ENCODE measurements around the gene GPR146. TPM values are rescaled to one million over a fixed set of nuclear protein-coding genes. Genes with fewer than 3 reads are reported as not detected.

Gene GPR146
- total and polyA plus RNA-seq, 2 of the 13 experiments (the other 11 are each of a cell fraction or from before 2014, with no cell fraction given) = 2.0 to 15.9 TPM

GRCh38 chr7:1044189-1045068 is at the start of gene GPR146 (continued):
- TF ChIP-seq RNF219 (CRISPR knock-in tag; IDR thresholded peaks at IDR 0.05) = no peak
- no peak for TF ChIP-seq ZBTB33 (CRISPR knock-in tag; IDR thresholded peaks at IDR 0.05)
- no peak for TF ChIP-seq ARID2 (CRISPR knock-in tag; IDR thresholded peaks at IDR 0.05; ENCODE audit: borderline replicate concordance)
- TF ChIP-seq TEAD3 (CRISPR knock-in tag; optimal IDR thresholded peaks at IDR 0.05; ENCODE audit: borderline replicate concordance) = no peak
- TF ChIP-seq ZNF207 (IDR thresholded peaks at IDR 0.05; ENCODE audit: borderline replicate concordance) = no peak
- no peak; the same call in 1 of the 2 replicates for TF ChIP-seq ZNF605 (CRISPR knock-in tag; IDR thresholded peaks at IDR 0.05)
- no peak for TF ChIP-seq ZBTB42 (CRISPR knock-in tag; IDR thresholded peaks at IDR 0.05)
- TF ChIP-seq ZBTB38 (CRISPR knock-in tag; IDR thresholded peaks at IDR 0.05) = no peak
- no peak for TF ChIP-seq FLYWCH1 (CRISPR knock-in tag; IDR thresholded peaks at IDR 0.05)
- peak; percentile 55; the same call in 1 of the 2 replicates for TF ChIP-seq ZNF546 (CRISPR knock-in tag; conservative IDR thresholded peaks at IDR 0.05)
- TF ChIP-seq NPAS2 (CRISPR knock-in tag; IDR thresholded peaks at IDR 0.05; ENCODE audit: borderline replicate concordance) = no peak
- TF ChIP-seq FOSL1 (CRISPR knock-in tag; IDR thresholded peaks at IDR 0.05; ENCODE audit: borderline replicate concordance) = no peak
- TF ChIP-seq CCDC6 (CRISPR knock-in tag; IDR thresholded peaks at IDR 0.05) = peak; percentile 67
- no peak for TF ChIP-seq TARDBP (CRISPR knock-in tag; IDR thresholded peaks at IDR 0.05)
- TF ChIP-seq ZFP36 (IDR thresholded peaks at IDR 0.05; ENCODE audit: borderline replicate concordance, low read depth, low read length, partially characterized antibody) = no peak
- TF ChIP-seq SP5 (CRISPR knock-in tag; IDR thresholded peaks at IDR 0.05; ENCODE audit: borderline replicate concordance, low read depth) = no peak
- peak; percentile 96 for TF ChIP-seq MAFF (IDR thresholded peaks at IDR 0.05; ENCODE audit: low read depth, low read length)
- TF ChIP-seq ZNF143 (CRISPR knock-in tag; IDR thresholded peaks at IDR 0.05) = no peak; the same call in 1 of the 2 replicates
- TF ChIP-seq HDAC6 (IDR thresholded peaks at IDR 0.05; ENCODE audit: low read depth, low read length) = no peak
- TF ChIP-seq ZMAT5 (CRISPR knock-in tag; IDR thresholded peaks at IDR 0.05; ENCODE audit: borderline replicate concordance, low read depth) = no peak
- TF ChIP-seq MTF1 (CRISPR knock-in tag; IDR thresholded peaks at IDR 0.05) = no peak
- TF ChIP-seq ZNF660 (CRISPR knock-in tag; IDR thresholded peaks at IDR 0.05; ENCODE audit: borderline replicate concordance, low read depth) = no peak
- TF ChIP-seq ZNF329 (CRISPR knock-in tag; IDR thresholded peaks at IDR 0.05; ENCODE audit: low read depth) = no peak
- TF ChIP-seq ZNF580 (CRISPR knock-in tag; IDR thresholded peaks at IDR 0.05; ENCODE audit: borderline replicate concordance, low read depth) = no peak
- TF ChIP-seq GATAD2A (CRISPR knock-in tag; IDR thresholded peaks at IDR 0.05) = peak; percentile 10; the same call in 1 of the 2 replicates
- no peak for TF ChIP-seq ZEB1 (IDR thresholded peaks at IDR 0.05; ENCODE audit: insufficient replicate concordance, low read depth)

Measured in HepG2 (cell line).